T-helper 2 cell treated with Interferon-gamma antibody and Interleukin-4, amounts not matched to agents 5 μg/mL and 100 μg/mL, for 36 hours (primary cell): ENCODE results near the gene COBLL1.

Source experiments
- DNase-seq: peaks from one replicate; pipeline ENCODE4 v3.0.0; 2021; ENCODE audit warnings: low spot score
- H3K27ac Mint-ChIP-seq: one replicate; pipeline ENCODE4 v1.8.0; 2021; ENCODE audit warnings: mild to moderate bottlenecking, mixed read lengths
- H3K27me3 Mint-ChIP-seq: one replicate; pipeline ENCODE4 v1.8.0; 2021; ENCODE audit warnings: low read depth, mixed read lengths
- H3K36me3 Mint-ChIP-seq: one replicate; pipeline ENCODE4 v1.8.0; 2021; ENCODE audit warnings: low read depth, mixed read lengths
- H3K4me1 Mint-ChIP-seq: one replicate; pipeline ENCODE4 v1.8.0; 2021; ENCODE audit warnings: low read depth, mixed read lengths
- H3K4me3 Mint-ChIP-seq: one replicate; pipeline ENCODE4 v1.8.0; 2022; ENCODE audit warnings: mild to moderate bottlenecking, moderate library complexity, mixed read lengths
- H3K9me3 Mint-ChIP-seq: one replicate; pipeline ENCODE4 v1.8.0; 2021; ENCODE audit warnings: mixed read lengths

COBLL1 gene

DNA sequence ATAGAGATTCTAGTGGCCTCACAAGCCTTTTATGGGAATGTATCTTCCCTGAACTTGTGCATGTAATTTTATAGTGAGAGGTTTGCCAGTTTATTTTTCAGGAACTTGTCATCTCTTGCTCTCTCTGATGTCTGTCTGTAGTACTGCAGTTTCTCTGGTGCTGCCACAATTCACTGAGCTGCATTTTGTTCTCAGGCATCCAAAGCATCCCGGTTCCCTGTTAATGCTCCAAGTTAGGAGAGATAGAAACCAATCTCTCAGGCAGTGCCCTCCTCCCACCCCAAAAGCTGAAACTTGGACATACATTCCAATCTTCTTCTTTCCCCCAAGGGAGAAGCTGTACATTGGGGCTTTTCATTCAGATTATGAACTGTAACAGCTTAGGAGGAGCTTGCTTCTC is 190.3 kb downstream of the COBLL1 start:
- Mint-ChIP-seq H3K4me3 (no peak overlapping the region), H3K9me3 (peaks cover 13% of the 10 kb centered on the region), H3K4me1 (no peaks in the 10 kb centered on the region), H3K27ac (no peak overlapping the region), H3K36me3 (no peaks in the 10 kb centered on the region), H3K27me3 (no peaks in the 10 kb centered on the region)
- no peak for DNase-seq

DNA sequence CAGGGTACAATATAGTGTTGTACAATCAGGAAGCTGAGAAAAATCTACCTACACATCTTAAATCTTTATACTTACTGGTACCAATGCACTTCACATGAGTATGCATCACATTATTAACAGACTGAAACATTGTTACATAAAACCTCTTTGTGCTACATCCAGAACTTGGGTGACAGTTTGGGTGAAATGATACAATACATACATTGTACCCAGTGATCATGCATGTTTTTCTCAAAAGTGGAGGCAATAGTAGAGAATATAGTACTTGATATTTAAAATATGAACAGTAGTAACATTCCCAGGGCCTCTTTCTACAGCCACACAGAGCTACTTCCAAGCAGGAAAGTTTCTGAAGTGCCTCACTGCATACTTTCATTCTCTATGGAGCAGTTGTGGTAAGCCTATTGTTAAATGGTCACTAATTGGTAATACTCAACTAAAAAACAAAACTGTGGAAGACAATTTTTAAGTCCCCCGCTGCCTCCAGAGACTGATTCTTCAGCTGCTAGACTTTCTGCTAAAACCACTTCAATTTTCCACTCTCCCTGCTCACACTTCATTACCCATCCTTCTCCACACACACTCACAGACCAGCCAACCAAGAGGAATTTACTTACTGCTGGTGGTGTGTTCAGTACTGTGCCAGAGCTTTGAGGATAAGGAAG is 197.5 kb downstream of the COBLL1 start:
- DNase-seq = no peak
- no peak overlapping the region for H3K4me3 Mint-ChIP-seq
- H3K9me3 Mint-ChIP-seq = no peaks in the 10 kb centered on the region
- no peak overlapping the region for H3K27ac Mint-ChIP-seq
- no peaks in the 10 kb centered on the region for H3K4me1 Mint-ChIP-seq
- H3K27me3 Mint-ChIP-seq = no peaks in the 10 kb centered on the region
- H3K36me3 Mint-ChIP-seq = no peaks in the 10 kb centered on the region

DNA sequence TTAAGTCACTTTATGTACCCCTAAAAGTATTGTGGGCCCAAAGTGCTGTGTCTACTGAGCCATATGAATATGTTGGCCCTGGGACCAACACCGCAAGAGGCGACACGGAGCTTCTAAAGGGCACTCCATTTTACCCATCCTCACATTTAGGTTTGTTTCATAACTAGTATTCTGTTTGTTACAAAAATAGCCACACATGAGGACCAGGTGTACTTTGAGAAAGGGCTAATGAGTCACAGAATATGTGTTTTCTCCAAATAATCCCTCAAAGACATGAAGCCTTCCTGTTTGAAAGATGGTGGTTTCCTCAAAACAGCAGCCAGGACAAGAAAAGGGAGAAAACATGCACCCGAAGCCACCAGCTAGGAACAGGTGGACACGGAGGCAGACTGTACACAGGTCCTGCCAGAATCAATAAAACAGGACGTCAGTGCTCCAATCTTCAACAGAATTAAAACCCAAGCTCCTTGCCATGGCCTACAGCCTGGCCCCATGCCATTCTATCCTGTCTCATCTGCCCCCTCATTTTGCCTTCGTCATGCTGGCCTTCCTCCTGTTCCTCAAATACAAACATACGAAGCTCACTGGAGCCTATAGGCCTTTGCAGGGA is 198.6 kb downstream of the COBLL1 start:
- Mint-ChIP-seq H3K27ac (no peak overlapping the region), H3K4me3 (no peak overlapping the region), H3K36me3 (no peaks in the 10 kb centered on the region), H3K27me3 (no peaks in the 10 kb centered on the region), H3K9me3 (no peaks in the 10 kb centered on the region), H3K4me1 (no peaks in the 10 kb centered on the region)
- no peak for DNase-seq

DNA sequence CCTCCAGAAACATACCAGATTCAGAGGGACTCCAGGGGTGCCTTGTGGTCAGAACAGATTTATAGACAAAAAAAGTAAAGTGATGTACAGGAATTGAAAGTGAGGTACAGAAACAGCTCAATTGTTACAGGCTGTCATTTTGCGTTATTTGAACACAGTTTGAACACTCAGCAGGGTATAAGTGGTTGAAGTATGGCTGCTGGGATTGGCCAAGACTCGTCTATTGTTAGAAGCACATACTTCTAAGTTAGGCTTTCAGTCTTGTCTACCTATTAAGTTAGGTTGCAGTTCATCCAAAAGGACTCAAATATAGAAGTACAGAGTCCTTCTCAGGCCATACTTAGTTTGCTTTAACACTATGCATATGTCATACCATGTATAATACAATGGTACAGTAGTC is 199.4 kb downstream of the COBLL1 start:
- Mint-ChIP-seq H3K27me3 (no peaks in the 10 kb centered on the region), H3K36me3 (no peaks in the 10 kb centered on the region), H3K4me1 (no peaks in the 10 kb centered on the region), H3K4me3 (no peak overlapping the region), H3K9me3 (no peaks in the 10 kb centered on the region), H3K27ac (no peak overlapping the region)
- no peak for DNase-seq
